Memory B cell (primary cell): ENCODE results near the gene CAV3.

Experiments used
- ATAC-seq: fragments of 150-1000 bp; cut with Tn5 transposase; 2 replicates; pipeline ENCODE4 v1.10.0; 2021; ENCODE audit warnings: low read depth, mild to moderate bottlenecking, moderate library complexity
- DNase-seq, 2 donors: peaks; one replicate each; pipeline ENCODE4 v3.0.0; 2022; ENCODE audit warnings: low spot score in 2 of 2
- H3K27ac Mint-ChIP-seq: one replicate; pipeline ENCODE4 v1.8.0; 2022; ENCODE audit warnings: mild to moderate bottlenecking, moderate library complexity, mixed read lengths
- H3K27me3 Mint-ChIP-seq: one replicate; pipeline ENCODE4 v1.8.0; 2022; ENCODE audit warnings: mixed read lengths
- H3K36me3 Mint-ChIP-seq: one replicate; pipeline ENCODE4 v1.8.0; 2022; ENCODE audit warnings: mild to moderate bottlenecking, mixed read lengths
- H3K4me1 Mint-ChIP-seq: one replicate; pipeline ENCODE4 v1.8.0; 2022; ENCODE audit warnings: mixed read lengths
- H3K4me3 Mint-ChIP-seq: one replicate; pipeline ENCODE4 v1.8.0; 2022; ENCODE audit warnings: mild to moderate bottlenecking, moderate library complexity, mixed read lengths
- H3K9me3 Mint-ChIP-seq: one replicate; pipeline ENCODE4 v1.8.0; 2022; ENCODE audit warnings: mixed read lengths

Gene CAV3

GRCh38 chr3:8743021-8743601 is 9.5 kb downstream of the CAV3 start:
- ATAC-seq (no peak), DNase-seq (no peak)
- Mint-ChIP-seq H3K4me1 (no peaks in the 10 kb centered on the region), H3K4me3 (no peak overlapping the region), H3K27ac (no peak overlapping the region), H3K9me3 (no peaks in the 10 kb centered on the region), H3K36me3 (no peaks in the 10 kb centered on the region), H3K27me3 (peaks cover 12% of the 10 kb centered on the region)

- ATAC-seq (no peak), DNase-seq (no peak)
- no peaks in the 10 kb centered on the region for H3K4me1 Mint-ChIP-seq
- H3K27ac Mint-ChIP-seq, result no peak overlapping the region
- H3K36me3 Mint-ChIP-seq, result no peaks in the 10 kb centered on the region
- peaks cover 10% of the 10 kb centered on the region for H3K27me3 Mint-ChIP-seq
- no peaks in the 10 kb centered on the region for H3K9me3 Mint-ChIP-seq
- no peak overlapping the region for H3K4me3 Mint-ChIP-seq
These were observed 10.3 kb downstream of the CAV3 start for GRCh38 chr3:8743911-8744310.

- ATAC-seq, result no peak
- no peak for DNase-seq
- Mint-ChIP-seq H3K4me3 (no peak overlapping the region), H3K4me1 (no peaks in the 10 kb centered on the region), H3K27ac (no peak overlapping the region), H3K27me3 (peaks cover 10% of the 10 kb centered on the region), H3K36me3 (no peaks in the 10 kb centered on the region), H3K9me3 (no peaks in the 10 kb centered on the region)
These were observed 12.2 kb downstream of the CAV3 start for GRCh38 chr3:8745619-8746370.

- Mint-ChIP-seq H3K27me3 (peaks cover 9% of the 10 kb centered on the region), H3K4me1 (no peaks in the 10 kb centered on the region), H3K27ac (no peak overlapping the region), H3K9me3 (no peaks in the 10 kb centered on the region), H3K36me3 (no peaks in the 10 kb centered on the region), H3K4me3 (no peak overlapping the region)
- DNase-seq (no peak), ATAC-seq (no peak)
These were observed 13.3 kb downstream of the CAV3 start for GRCh38 chr3:8746780-8747345.

- H3K4me1 Mint-ChIP-seq, result no peaks in the 10 kb centered on the region
- H3K9me3 Mint-ChIP-seq, result no peaks in the 10 kb centered on the region
- H3K27me3 Mint-ChIP-seq, result peaks cover 3% of the 10 kb centered on the region
- H3K4me3 Mint-ChIP-seq, result no peak overlapping the region
- no peaks in the 10 kb centered on the region for H3K36me3 Mint-ChIP-seq
- H3K27ac Mint-ChIP-seq, result no peak overlapping the region
- ATAC-seq, result no peak
- DNase-seq, result no peak
These were observed 15.7 kb downstream of the CAV3 start for GRCh38 chr3:8749316-8749715.

DNA sequence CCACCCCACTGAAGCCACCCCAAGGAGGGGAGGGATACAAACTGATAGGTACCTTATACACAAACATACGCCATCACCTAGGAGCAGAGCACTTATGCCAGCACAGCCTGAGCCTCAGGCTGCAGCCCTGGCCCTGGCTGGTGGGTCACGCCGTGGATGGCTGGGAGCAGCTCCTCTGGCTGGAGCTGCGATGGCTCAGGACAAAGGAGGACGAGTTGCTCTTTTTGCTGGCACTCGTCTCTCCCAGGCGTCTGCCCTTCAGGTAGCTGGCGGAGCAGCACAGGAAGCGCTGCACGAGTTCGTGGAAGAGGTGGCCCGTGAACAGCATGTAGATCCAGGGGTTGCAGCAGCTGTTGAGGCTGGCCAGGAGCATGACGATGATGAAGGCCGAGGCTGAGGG is 19.2 kb downstream of the CAV3 start:
- H3K36me3 Mint-ChIP-seq, result no peaks in the 10 kb centered on the region

DNA sequence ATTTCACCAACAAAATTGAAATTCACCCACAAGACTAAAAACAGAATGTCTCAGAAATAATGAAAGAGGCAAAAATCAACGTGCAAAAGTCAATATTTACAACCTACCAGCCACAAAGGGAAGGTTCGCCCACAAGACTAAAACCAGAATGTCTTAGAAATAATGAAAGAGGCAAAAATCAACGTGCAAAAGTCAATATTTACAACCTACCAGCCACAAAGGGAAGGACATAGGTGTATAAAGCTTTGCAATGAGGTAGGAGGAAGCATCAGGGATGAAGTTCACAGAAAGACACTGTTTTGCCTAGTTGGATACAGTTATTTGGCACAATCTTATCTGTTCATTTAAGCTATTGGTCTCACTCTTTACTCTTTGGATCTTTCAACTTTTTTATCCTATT is 21.5 kb downstream of the CAV3 start:
- ATAC-seq (no peak), DNase-seq (no peak)
- no peaks in the 10 kb centered on the region for H3K36me3 Mint-ChIP-seq
- H3K4me3 Mint-ChIP-seq, result no peak overlapping the region
- no peaks in the 10 kb centered on the region for H3K4me1 Mint-ChIP-seq
- peaks cover 4% of the 10 kb centered on the region for H3K27me3 Mint-ChIP-seq
- H3K27ac Mint-ChIP-seq, result no peak overlapping the region
- no peaks in the 10 kb centered on the region for H3K9me3 Mint-ChIP-seq

More for the DNA sequence above, 19.2 kb downstream of the CAV3 start:
- Mint-ChIP-seq H3K4me1 (no peaks in the 10 kb centered on the region), H3K9me3 (no peaks in the 10 kb centered on the region), H3K4me3 (no peak overlapping the region), H3K27me3 (peaks cover 2% of the 10 kb centered on the region), H3K27ac (no peak overlapping the region)
- ATAC-seq (no peak), DNase-seq (no peak)

GRCh38 chr3:8755564-8756237 is 22.1 kb downstream of the CAV3 start:
- Mint-ChIP-seq H3K4me1 (no peaks in the 10 kb centered on the region), H3K27ac (no peak overlapping the region), H3K27me3 (peaks cover 6% of the 10 kb centered on the region), H3K4me3 (no peak overlapping the region), H3K36me3 (no peaks in the 10 kb centered on the region), H3K9me3 (no peaks in the 10 kb centered on the region)
- ATAC-seq (no peak), DNase-seq (no peak)

- DNase-seq (no peak), ATAC-seq (no peak)
- H3K27ac Mint-ChIP-seq, result no peak overlapping the region
- H3K9me3 Mint-ChIP-seq, result no peaks in the 10 kb centered on the region
- H3K4me3 Mint-ChIP-seq, result no peak overlapping the region
- H3K36me3 Mint-ChIP-seq, result no peaks in the 10 kb centered on the region
- H3K27me3 Mint-ChIP-seq, result peaks cover 6% of the 10 kb centered on the region
- no peaks in the 10 kb centered on the region for H3K4me1 Mint-ChIP-seq
These were observed 23.1 kb downstream of the CAV3 start for GRCh38 chr3:8756671-8757070.

- Mint-ChIP-seq H3K4me1 (no peaks in the 10 kb centered on the region), H3K27me3 (peaks cover 6% of the 10 kb centered on the region), H3K4me3 (no peak overlapping the region), H3K27ac (no peak overlapping the region), H3K9me3 (no peaks in the 10 kb centered on the region), H3K36me3 (no peaks in the 10 kb centered on the region)
- ATAC-seq (no peak), DNase-seq (no peak)
These were observed 24.2 kb downstream of the CAV3 start for GRCh38 chr3:8757551-8758518.

- ATAC-seq (no peak), DNase-seq (no peak)
- Mint-ChIP-seq H3K4me1 (no peaks in the 10 kb centered on the region), H3K27ac (no peak overlapping the region), H3K9me3 (no peaks in the 10 kb centered on the region), H3K4me3 (no peak overlapping the region), H3K36me3 (no peaks in the 10 kb centered on the region), H3K27me3 (peaks cover 9% of the 10 kb centered on the region)
These were observed 25.6 kb downstream of the CAV3 start for GRCh38 chr3:8759038-8759707.

GRCh38 chr3:8760091-8760490 is 26.5 kb downstream of the CAV3 start:
- no peak for DNase-seq
- Mint-ChIP-seq H3K27me3 (peaks cover 9% of the 10 kb centered on the region), H3K27ac (no peak overlapping the region), H3K36me3 (no peaks in the 10 kb centered on the region), H3K4me3 (no peak overlapping the region), H3K9me3 (no peaks in the 10 kb centered on the region), H3K4me1 (no peaks in the 10 kb centered on the region)
- no peak for ATAC-seq

- ATAC-seq (no peak), DNase-seq (no peak)
- H3K27ac Mint-ChIP-seq, result no peak overlapping the region
- no peaks in the 10 kb centered on the region for H3K9me3 Mint-ChIP-seq
- no peaks in the 10 kb centered on the region for H3K36me3 Mint-ChIP-seq
- H3K27me3 Mint-ChIP-seq, result peaks cover 9% of the 10 kb centered on the region
- no peaks in the 10 kb centered on the region for H3K4me1 Mint-ChIP-seq
- H3K4me3 Mint-ChIP-seq, result no peak overlapping the region
These were observed 26.9 kb downstream of the CAV3 start for GRCh38 chr3:8760506-8760905.
